PC-3 (cell line): ENCODE measurements around the gene SRGAP2C. TPM values are rescaled to one million over a fixed set of nuclear protein-coding genes. Genes with fewer than 3 reads are reported as not detected.

Experiments
- ATAC-seq: fragments of 200-7000 bp; cut with Tn5 transposase; 2 replicates; pipeline ENCODE4 v1.9.1; 2020; ENCODE audit warnings: mild to moderate bottlenecking, moderate library complexity
- BruUV-seq: library from RNA; stranded (reverse); fragments of 400-500 nt; replicated peaks from 2 replicates; lab custom pipeline; 2021; lab: Mats Ljungman, UMichigan
- CTCF ChIA-PET: fragments of 300-600 bp; sonication (Branson Sonifier 250); formaldehyde crosslinking; loops from one replicate; lab custom pipeline; 2022; ENCODE audit warnings: antibody characterized with exemption; lab: Charles Lee
- POLR2A ChIA-PET: fragments of 300-600 bp; sonication (Branson Sonifier 250); formaldehyde crosslinking; loops from one replicate; lab custom pipeline; 2022; ENCODE audit warnings: antibody characterized with exemption; ENCODE audit not compliant: unreplicated experiment; lab: Charles Lee
- DNase-seq: peaks from one replicate; pipeline ENCODE4 v3.0.0-alpha.2; 2015
- H2AFZ ChIP-seq: fragments of 300-600 bp; sonication (generic); 2 replicates; pipeline ENCODE4 v1.6.0; 2016; ENCODE audit warnings: antibody characterized with exemption, low read length
- H3F3A ChIP-seq: fragments of 300-600 bp; sonication (generic); one replicate; pipeline ENCODE4 v1.6.0; 2017; ENCODE audit warnings: antibody characterized with exemption, low read length, control low read depth, mild to moderate bottlenecking; ENCODE audit not compliant: unreplicated experiment
- H3K27ac ChIP-seq: fragments of 300-600 bp; sonication (generic); 2 replicates; pipeline ENCODE4 v1.5.1; 2016; ENCODE audit warnings: mild to moderate bottlenecking, low read length
- H3K27me3 ChIP-seq: fragments of 300-600 bp; sonication (generic); 2 replicates; pipeline ENCODE4 v1.6.1; 2016; ENCODE audit warnings: low read length, mixed read lengths
- H3K36me3 ChIP-seq: fragments of 300-600 bp; sonication (generic); 2 replicates; pipeline ENCODE4 v1.6.1; 2016; ENCODE audit warnings: low read depth, mixed run types, low read length, mixed read lengths
- H3K4me1 ChIP-seq: fragments of 300-600 bp; sonication (generic); 2 replicates; pipeline ENCODE4 v1.5.1; 2016; ENCODE audit warnings: low read length; ENCODE audit not compliant: insufficient read depth
- H3K4me2 ChIP-seq: fragments of 300-600 bp; sonication (generic); 2 replicates; pipeline ENCODE4 v1.6.0; 2016; ENCODE audit warnings: low read length
- H3K4me3 ChIP-seq: fragments of 300-600 bp; sonication (generic); 2 replicates; pipeline ENCODE4 v1.5.1; 2016; ENCODE audit warnings: mild to moderate bottlenecking, low read length, mixed read lengths
- H3K79me2 ChIP-seq: fragments of 300-600 bp; sonication (generic); 2 replicates; pipeline ENCODE4 v1.6.1; 2017; ENCODE audit warnings: low read length, mixed read lengths
- H3K9ac ChIP-seq: fragments of 300-600 bp; sonication (generic); 2 replicates; pipeline ENCODE4 v1.6.0; 2016; ENCODE audit warnings: mild to moderate bottlenecking, low read length
- H3K9me2 ChIP-seq: fragments of 300-600 bp; sonication (generic); replicated peaks from 2 replicates; pipeline ENCODE4 v1.6.1; 2016; ENCODE audit warnings: mixed run types, low read length, mixed read lengths
- H3K9me3 ChIP-seq: fragments of 300-600 bp; sonication (generic); 2 replicates; pipeline ENCODE4 v1.6.1; 2016; ENCODE audit warnings: low read length, mixed read lengths
- H4K20me1 ChIP-seq: fragments of 300-600 bp; sonication (generic); 2 replicates; pipeline ENCODE4 v1.6.1; 2016; ENCODE audit warnings: low read length, mixed read lengths
- CTCF ChIP-seq: fragments of 300-600 bp; sonication (generic); conservative IDR thresholded peaks from 2 replicates; pipeline ENCODE4 v1.5.1; 2017; ENCODE audit warnings: antibody characterized with exemption, low read depth, mild to moderate bottlenecking, low read length
- EZH2 ChIP-seq: fragments of 300-600 bp; sonication (generic); IDR thresholded peaks from one replicate; pipeline ENCODE4 v1.6.1; 2017; ENCODE audit warnings: antibody characterized with exemption, mild to moderate bottlenecking, low read length; ENCODE audit not compliant: unreplicated experiment
- EZH2phosphoT487 ChIP-seq: fragments of 300-600 bp; sonication (generic); IDR thresholded peaks from 2 replicates; pipeline ENCODE4 v1.6.1; 2018; ENCODE audit warnings: mild to moderate bottlenecking, antibody characterized with exemption, low read length, borderline replicate concordance
- intact Hi-C: fragments of 100-400 bp; cut with micrococcal nuclease; formaldehyde crosslinking; loops from 2 replicates; pipeline ENCODE4 v1.9.0; 2023
- total RNA-seq: library from RNA; depleted of rRNA; stranded (reverse); fragments of >200 nt; gene quantifications from 2 replicates; pipeline ENCODE4 v1.2.3, GENCODE V29; 2014

SRGAP2C gene
- total RNA-seq, 1 experiment from 2014 or later: 7.6 TPM

GRCh38 chr1:121408354-121408753 is 223.6 kb downstream of the SRGAP2C start:
- no peaks in the 10 kb centered on the region for H3K9me2 ChIP-seq
- no peak overlapping the region for H3K4me3 ChIP-seq
- DNase-seq: no peak
- H3K4me2 ChIP-seq: no peak overlapping the region
- ATAC-seq: no peak
- H3K9ac ChIP-seq: no peak overlapping the region
- H3K9me3 ChIP-seq: no peaks in the 10 kb centered on the region
- no peak overlapping the region for H2AFZ ChIP-seq
- intact Hi-C loops: no loop called here
- H3K27ac ChIP-seq: no peak overlapping the region
- TF ChIP-seq CTCF: no peak
- no peak for TF ChIP-seq EZH2
- TF ChIP-seq EZH2phosphoT487: no peak
- ChIA-PET POLR2A (no interaction called here), CTCF (no interaction called here)
- H3K27me3 ChIP-seq: no peaks in the 10 kb centered on the region
- no peaks in the 10 kb centered on the region for H3K4me1 ChIP-seq
- no TSS peak for BruUV-seq
- no peaks in the 10 kb centered on the region for H4K20me1 ChIP-seq
- no peaks in the 10 kb centered on the region for H3K79me2 ChIP-seq
- no peaks in the 10 kb centered on the region for H3F3A ChIP-seq
- H3K36me3 ChIP-seq: no peaks in the 10 kb centered on the region

GRCh38 chr1:121413821-121414220 is 229.0 kb downstream of the SRGAP2C start:
- H3K9ac ChIP-seq: no peak overlapping the region
- H3F3A ChIP-seq: no peaks in the 10 kb centered on the region
- no peak overlapping the region for H2AFZ ChIP-seq
- no peaks in the 10 kb centered on the region for H3K36me3 ChIP-seq
- no TSS peak for BruUV-seq
- no peaks in the 10 kb centered on the region for H4K20me1 ChIP-seq
- H3K9me2 ChIP-seq: no peaks in the 10 kb centered on the region
- CTCF ChIA-PET: no interaction called here
- H3K79me2 ChIP-seq: no peaks in the 10 kb centered on the region
- H3K9me3 ChIP-seq: no peaks in the 10 kb centered on the region
- DNase-seq (no peak), ATAC-seq (no peak)
- TF ChIP-seq EZH2: no peak
- no peak for TF ChIP-seq EZH2phosphoT487
- TF ChIP-seq CTCF: no peak
- H3K27me3 ChIP-seq: no peaks in the 10 kb centered on the region
- no peak overlapping the region for H3K4me3 ChIP-seq
- H3K4me1 ChIP-seq: peaks cover 10% of the 10 kb centered on the region
- intact Hi-C loops: no loop called here
- H3K4me2 ChIP-seq: no peak overlapping the region
- H3K27ac ChIP-seq: no peak overlapping the region
- POLR2A ChIA-PET: no interaction called here

GRCh38 chr1:121414905-121415304 is 230.1 kb downstream of the SRGAP2C start:
- Histone ChIP-seq H3K27me3 (no peaks in the 10 kb centered on the region), H4K20me1 (no peaks in the 10 kb centered on the region), H3K79me2 (no peaks in the 10 kb centered on the region), H3K36me3 (no peaks in the 10 kb centered on the region), H3K9me3 (no peaks in the 10 kb centered on the region), H3K27ac (no peak overlapping the region), H3K9ac (no peak overlapping the region), H3F3A (no peaks in the 10 kb centered on the region), H3K9me2 (no peaks in the 10 kb centered on the region), H3K4me1 (peaks cover 10% of the 10 kb centered on the region), H2AFZ (peak overlapping the region; percentile 48; the same call in 1 of the 2 replicates), H3K4me2 (peak overlapping the region; percentile 10; the same call in 1 of the 2 replicates), H3K4me3 (no peak overlapping the region)
- no TSS peak for BruUV-seq
- TF ChIP-seq EZH2phosphoT487 (no peak), EZH2 (no peak), CTCF (no peak)
- intact Hi-C loops: no loop called here
- POLR2A ChIA-PET: no interaction called here
- DNase-seq (no peak), ATAC-seq (no peak; the same call in 1 of the 2 replicates)
- CTCF ChIA-PET: no interaction called here
